Measurements from ENCODE around the gene KCNMA1. TPM values are rescaled to one million over a fixed set of nuclear protein-coding genes. Genes with fewer than 3 reads are reported as not detected.

KCNMA1 gene
- total RNA-seq, 1 donor from 2014 or later: 0.59 TPM

- DNase-seq (ENCODE audit: low read depth, low spot score): no peak
Measured at GRCh38 chr10:77493239-77493806, 144.3 kb downstream of the KCNMA1 start.

GRCh38 chr10:77492368-77492994 lies 145.1 kb downstream of the KCNMA1 start:
- DNase-seq (ENCODE audit: low read depth, low spot score): no peak

GRCh38 chr10:77490534-77491314 lies 146.9 kb downstream of the KCNMA1 start:
- DNase-seq (ENCODE audit: low read depth, low spot score): no peak

- DNase-seq (ENCODE audit: low read depth, low spot score): no peak
Measured at GRCh38 chr10:77486517-77486916, 151.1 kb downstream of the KCNMA1 start.

DNA sequence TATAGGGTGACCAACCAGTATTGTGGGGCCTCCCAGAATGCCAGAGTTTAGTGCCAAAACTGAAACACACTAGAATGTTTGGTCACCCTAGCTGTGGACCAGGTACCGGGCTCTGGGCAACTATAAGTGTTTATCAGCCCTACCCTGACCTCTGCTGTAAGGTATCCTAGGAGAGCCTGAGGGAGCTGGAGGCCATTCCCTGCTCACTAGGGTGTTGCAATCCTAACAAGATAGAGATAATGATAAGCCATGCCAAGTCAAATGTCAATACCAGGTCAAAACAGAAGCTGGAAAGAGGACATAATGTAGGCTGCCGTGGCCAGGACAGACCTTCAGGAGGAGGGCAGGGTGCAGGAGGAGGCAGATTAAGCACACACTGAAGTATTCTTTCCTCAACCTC lies 151.8 kb downstream of the KCNMA1 start:
- DNase-seq (ENCODE audit: low read depth, low spot score): no peak

DNA sequence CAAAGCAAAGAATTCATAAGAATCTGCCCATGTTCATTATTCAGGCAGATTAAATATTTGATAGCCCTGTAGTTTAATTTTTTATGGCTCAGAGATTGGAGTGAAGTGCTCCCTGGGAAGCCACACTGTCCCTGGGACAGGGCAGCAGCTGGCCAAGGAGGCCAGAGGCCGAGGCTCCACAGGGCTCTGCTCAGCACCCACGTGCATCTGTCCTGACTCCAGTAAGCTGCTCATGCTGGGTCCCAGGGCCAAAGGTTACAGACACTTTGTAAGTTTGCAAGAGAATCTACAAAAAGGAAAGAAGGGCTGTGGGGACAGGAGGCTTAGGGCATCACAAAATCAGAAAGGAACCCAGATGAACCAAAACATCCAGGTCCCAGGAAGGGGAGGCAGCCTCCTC lies 155.5 kb downstream of the KCNMA1 start:
- DNase-seq (ENCODE audit: low read depth, low spot score): no peak

- DNase-seq (ENCODE audit: low read depth, low spot score): no peak
Measured at GRCh38 chr10:77479586-77479985, 158.0 kb downstream of the KCNMA1 start.

DNA sequence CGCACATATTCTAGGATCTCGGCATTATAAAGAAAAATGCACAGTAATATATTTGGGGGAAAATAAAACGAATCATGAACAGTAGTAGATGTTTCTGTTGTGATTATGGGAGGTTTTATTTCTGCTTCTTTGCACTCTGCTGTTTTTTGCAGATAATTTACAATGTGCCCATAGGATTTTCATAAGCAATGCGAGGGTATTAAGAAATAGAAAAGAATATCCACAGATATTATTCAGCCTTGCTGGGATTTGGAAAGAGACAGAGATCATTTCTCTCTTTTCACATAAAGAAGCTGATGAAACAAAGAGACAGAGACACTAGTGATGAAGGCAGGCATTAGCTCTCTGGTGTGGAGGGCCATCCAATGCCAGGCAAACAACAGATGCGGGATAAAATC lies 158.6 kb downstream of the KCNMA1 start:
- DNase-seq (ENCODE audit: low read depth, low spot score): no peak

- DNase-seq (ENCODE audit: low read depth, low spot score): no peak
Measured at GRCh38 chr10:77478247-77478961, 159.2 kb downstream of the KCNMA1 start.

GRCh38 chr10:77475522-77475921 lies 162.1 kb downstream of the KCNMA1 start:
- no peak for DNase-seq (ENCODE audit: low read depth, low spot score)

- DNase-seq (ENCODE audit: low read depth, low spot score): no peak
Measured at GRCh38 chr10:77474939-77475338, 162.7 kb downstream of the KCNMA1 start.

DNA sequence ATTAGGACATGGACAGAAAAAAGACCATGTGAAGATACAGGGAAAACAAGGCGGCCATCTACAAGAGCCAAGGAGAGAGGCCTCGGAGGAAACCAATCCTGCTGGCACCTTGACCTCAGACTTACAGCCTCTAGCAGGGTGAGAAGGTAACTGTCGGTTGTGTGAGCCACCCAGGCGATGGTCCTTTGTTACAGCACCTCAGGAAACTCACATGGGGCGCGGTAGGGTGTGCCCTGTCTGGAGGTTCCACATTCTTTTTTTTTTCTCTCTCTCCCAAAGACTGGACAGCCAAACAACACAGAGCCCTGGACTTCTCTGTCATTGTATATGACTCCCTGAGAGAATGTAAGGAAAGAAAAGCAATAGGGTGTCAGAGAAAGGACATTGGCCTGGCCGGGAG lies 163.2 kb downstream of the KCNMA1 start:
- no peak for DNase-seq (ENCODE audit: low read depth, low spot score)

- DNase-seq (ENCODE audit: low read depth, low spot score): no peak
Measured at GRCh38 chr10:77472146-77472545, 165.5 kb downstream of the KCNMA1 start.

DNA sequence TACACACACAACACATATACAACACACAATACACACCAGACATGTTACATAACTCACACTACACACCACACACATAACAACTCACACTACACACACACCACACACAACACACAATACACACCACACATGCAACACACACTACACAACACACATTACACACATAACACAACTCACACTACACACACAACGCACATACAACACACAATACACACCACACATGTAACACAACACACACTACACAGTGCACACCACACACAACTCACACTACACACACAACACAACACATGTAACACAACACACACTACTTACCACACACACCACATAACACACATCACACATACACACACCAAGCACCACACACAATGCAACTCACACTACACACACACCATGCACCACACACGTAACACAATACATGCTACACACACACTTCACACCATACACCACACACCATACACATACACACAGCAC lies 166.5 kb downstream of the KCNMA1 start:
- DNase-seq (ENCODE audit: low read depth, low spot score): no peak

DNA sequence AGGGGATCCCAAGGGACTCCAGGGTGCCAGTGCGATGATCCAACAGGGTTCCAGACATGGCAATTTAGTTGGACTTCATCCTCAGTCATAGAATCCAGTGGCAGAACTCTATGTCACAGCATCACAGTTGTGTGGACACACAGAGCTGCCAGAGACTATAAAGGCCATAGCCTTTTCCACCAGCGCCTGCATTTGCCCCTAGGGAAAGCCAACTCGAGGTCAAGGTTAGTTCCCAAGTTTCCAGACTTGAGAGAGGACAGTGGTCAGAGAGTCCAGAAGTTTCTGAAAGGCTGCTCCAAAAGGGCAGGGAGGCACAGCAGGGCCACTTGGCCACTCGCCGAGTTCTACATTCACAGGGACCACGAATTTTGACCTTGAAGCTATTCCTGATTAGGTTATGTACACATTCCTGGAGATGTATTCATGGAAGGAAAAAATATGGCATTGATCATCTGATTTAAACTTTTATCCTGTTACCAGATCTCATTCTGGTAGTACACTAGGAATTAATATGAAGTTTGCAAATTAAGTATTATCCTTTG lies 170.1 kb downstream of the KCNMA1 start:
- no peak for DNase-seq (ENCODE audit: low read depth, low spot score)

- DNase-seq (ENCODE audit: low read depth, low spot score): no peak
Measured at GRCh38 chr10:77463967-77464745, 173.5 kb downstream of the KCNMA1 start.

DNA sequence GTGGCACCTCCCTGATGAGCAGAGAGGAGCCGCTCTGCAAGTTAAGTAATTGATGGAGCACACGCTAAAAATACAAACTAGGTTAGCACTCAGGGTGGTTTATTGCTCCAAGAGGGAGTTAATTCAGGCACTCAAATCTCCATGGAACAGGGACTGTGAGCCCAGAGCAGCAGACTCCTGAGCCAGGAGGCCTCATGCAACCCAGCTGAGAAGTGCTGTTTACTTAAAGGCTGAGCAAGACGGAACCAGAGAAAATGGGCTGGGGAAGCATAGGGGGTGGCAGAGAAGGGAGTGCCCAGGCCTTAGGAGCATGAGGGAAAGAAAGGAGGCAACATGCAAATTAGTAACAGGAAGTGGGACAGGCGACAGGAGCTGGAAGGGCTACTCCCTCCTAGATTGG lies 174.1 kb downstream of the KCNMA1 start:
- DNase-seq (ENCODE audit: low read depth, low spot score): no peak

- no peak for DNase-seq (ENCODE audit: low read depth, low spot score)
Measured at GRCh38 chr10:77461636-77462296, 175.8 kb downstream of the KCNMA1 start.

DNA sequence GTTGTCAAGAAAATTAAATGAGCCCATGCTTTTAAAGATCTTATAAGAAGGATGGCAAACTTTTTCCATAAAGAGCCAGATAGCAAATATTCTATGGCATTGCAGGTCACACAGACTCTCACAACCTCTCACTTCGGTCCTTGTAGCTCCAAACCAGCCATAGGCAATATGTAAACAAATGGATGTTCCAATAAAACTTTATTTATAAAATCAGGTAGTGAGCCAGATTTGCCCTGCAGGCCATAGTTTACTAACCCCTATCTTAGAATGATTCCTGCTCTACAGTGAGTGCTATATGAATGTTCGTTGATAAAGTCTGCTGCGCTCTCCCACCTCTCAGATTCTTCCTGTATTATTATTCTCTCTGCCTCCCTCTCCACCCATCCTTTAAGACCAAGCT lies 177.7 kb downstream of the KCNMA1 start:
- no peak for DNase-seq (ENCODE audit: low read depth, low spot score)

GRCh38 chr10:77458986-77459590 lies 178.5 kb downstream of the KCNMA1 start:
- no peak for DNase-seq (ENCODE audit: low read depth, low spot score)
